HG03469 (cell line): ENCODE results near the gene SQOR.

ENCODE experiments used
- ATAC-seq: cut with Tn5 transposase; IDR thresholded peaks from one replicate; pipeline ENCODE4 v1.9.1; 2021; ENCODE audit warnings: mild to moderate bottlenecking, moderate library complexity, moderate number of reproducible peaks; ENCODE audit not compliant: unreplicated experiment

SQOR gene

GRCh38 chr15:45704329-45705249 is 69.8 kb downstream of the SQOR start:
- ATAC-seq = no peak

DNA sequence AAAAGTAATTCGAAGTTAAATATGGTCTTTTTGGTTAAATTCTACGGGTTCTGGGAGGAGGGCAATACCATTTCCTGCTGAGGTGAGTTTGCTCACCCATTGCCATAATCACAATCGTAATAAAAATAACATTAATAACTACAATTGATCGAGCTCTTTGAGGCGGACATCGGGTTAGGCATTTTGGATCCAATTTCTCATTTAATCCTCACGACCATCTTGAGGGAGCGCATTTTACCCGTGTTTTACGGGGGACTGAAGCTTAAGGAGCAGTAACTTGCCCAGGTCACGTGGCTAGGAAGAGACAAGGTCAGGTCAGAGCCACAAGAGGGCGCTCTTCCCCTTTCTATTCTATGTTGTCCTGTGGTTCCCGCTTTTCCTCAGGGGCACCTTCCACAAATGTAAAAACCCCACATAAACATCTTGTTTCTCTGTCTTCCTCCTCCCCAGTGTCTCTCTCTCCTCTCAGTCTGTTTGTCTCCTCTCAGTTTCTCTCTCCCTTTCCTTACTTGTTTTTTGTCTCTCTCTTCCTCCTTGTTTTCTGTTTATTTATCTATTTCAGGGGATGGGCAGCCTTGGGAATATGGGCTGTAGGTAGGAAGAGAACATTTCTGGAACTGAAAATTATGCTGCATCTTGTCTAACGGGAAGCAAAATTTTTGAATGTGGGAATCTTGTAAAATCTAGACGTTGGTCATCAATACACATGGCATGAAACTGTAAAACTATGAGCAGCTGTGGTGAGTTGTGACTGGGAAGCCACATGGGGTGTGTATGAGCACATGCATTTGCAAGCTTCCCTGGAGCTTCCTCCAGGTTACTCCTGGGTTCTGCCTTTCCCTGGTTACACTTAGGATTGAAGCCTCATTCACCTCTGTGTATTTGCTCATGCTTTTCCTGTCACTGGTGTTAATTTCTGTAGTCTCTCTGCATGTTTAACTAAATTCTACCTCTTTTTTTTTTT is 71.0 kb downstream of the SQOR start:
- peak; percentile 68 for ATAC-seq

GRCh38 chr15:45710657-45711056 is 75.8 kb downstream of the SQOR start:
- ATAC-seq = no peak

DNA sequence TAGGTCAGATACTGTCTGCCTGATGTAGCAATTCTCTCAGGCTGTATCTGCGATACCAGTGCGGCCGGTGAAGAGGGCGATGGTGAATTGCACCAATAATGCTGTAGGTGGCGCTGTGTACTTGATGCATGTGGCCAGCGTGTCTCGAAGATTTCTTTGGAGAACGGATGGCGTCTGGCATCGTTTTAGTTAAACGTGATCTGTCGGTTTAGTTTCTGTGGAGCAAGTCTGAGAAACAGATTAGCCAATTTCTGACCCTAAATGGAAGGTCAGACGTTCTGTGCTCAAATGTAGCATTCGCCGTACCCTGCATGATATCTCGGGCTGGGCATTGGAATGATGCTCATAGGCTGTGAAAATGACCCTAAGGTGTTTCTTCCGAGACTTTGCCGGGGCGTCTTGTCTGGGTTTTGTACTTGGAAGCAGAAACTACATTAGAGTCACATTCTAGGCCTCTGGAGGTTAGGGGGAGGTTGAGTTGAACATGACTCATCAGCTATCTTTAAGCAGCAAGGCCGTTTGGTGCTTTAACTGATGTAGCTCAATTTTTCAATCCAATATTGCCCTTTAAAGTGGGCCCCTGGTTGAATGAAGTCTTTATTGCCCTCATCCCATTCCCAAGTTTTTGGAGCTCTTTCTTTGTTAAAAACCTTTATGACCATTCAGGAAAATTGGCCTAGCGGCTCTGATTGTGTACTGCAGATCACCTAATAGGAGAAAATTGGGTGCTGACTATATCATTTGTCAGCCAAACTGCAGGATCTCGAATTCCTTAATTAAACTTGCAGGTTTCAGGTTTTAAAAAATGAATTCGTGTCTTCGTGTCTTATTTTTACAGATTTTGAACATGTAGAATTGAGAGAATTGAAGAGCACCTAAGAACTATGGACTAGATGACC is 80.0 kb downstream of the SQOR start:
- ATAC-seq = peak; percentile 52

- ATAC-seq = no peak
Measured at GRCh38 chr15:45715528-45715927, 80.7 kb downstream of the SQOR start.

DNA sequence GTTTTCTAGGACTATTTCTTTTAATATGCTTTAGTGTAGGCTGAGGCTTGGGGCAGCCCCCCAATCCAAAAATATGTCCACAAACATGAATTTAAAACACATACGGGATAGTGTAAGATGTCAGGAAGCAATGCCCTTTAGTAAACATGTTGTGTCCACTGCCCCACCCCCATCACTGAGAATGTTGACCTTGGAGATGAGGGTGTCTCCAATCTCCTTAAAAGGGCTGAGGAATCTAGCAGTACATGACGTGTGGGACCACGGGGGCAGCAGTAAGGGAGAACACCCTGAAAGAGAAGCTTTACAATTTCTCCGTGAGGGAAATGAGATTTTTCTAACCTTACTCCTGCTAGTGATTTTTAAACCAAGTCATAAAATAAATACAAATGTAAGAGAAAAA is 84.7 kb downstream of the SQOR start:
- ATAC-seq = no peak

DNA sequence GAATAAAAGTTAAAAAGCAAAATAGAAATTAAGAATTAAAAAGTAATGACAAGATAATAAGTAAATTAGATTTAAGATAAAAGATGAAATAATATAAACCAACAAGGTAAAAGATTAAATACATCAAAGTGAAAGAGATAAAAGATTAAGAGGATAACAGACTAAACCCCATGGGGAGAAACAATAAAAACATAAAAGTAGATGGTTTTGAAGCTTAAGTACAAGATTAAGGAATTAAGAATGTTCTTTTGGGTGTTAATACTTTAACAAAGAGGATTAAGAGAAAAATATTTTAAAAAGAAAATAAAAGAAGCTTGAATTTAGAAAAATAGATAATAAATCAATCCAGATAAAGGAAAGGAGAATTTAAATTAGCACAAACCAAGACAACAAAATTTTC is 85.4 kb downstream of the SQOR start:
- no peak for ATAC-seq

GRCh38 chr15:45728641-45729040 is 93.8 kb downstream of the SQOR start:
- no peak for ATAC-seq

DNA sequence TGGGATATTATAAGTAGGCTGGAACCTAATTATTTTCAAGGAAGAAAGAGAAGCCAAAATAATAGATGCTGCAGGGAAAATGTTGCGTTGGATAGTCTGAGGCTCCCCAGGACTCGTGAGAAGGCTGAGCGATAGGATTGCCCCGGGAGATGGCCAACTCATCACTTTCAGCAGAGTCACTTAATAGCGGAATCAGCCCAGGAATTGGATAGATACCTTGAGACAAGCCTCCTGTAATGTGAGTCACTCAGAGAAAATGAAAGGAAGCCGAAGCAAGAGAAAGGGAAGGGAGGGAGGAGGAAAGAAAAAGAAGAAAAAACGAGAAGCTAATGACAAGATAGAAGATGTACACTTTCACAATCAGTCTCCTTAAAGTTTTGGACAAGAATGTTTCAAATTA is 94.3 kb downstream of the SQOR start:
- no peak for ATAC-seq

- no peak for ATAC-seq
Measured at GRCh38 chr15:45731343-45731742, 96.5 kb downstream of the SQOR start.

- no peak for ATAC-seq
Measured at GRCh38 chr15:45732662-45733061, 97.8 kb downstream of the SQOR start.

GRCh38 chr15:45734260-45734711 is 99.5 kb downstream of the SQOR start:
- ATAC-seq = no peak
